K562 (cell line): Measurements from ENCODE around the gene C16orf90. TPM values are rescaled to one million over a fixed set of nuclear protein-coding genes. Genes with fewer than 3 reads are reported as not detected.

Experiments
- CBFB ChIP-seq: sonication (generic); formaldehyde crosslinking; IDR thresholded peaks from 2 replicates; pipeline ENCODE4 v1.4.0; 2020; ENCODE audit warnings: mild to moderate bottlenecking, missing genetic modification reagents
- DIDO1 ChIP-seq: fragments of 450-650 bp; IDR thresholded peaks from 2 replicates; pipeline ENCODE4 v1.6.1; 2016; ENCODE audit warnings: low read depth, missing biosample characterization, missing genetic modification characterization
- FOXJ3 ChIP-seq: sonication (generic); formaldehyde crosslinking; IDR thresholded peaks from 2 replicates; pipeline ENCODE4 v1.4.0; 2020; ENCODE audit warnings: mild to moderate bottlenecking, missing genetic modification reagents
- IFI16 ChIP-seq: fragments of 250-450 bp; sonication (Bioruptor Pico); IDR thresholded peaks from 2 replicates; pipeline ENCODE4 v2.1.2; 2022; ENCODE audit warnings: mild to moderate bottlenecking, inconsistent platforms
- KAT8 ChIP-seq: fragments of 450-650 bp; IDR thresholded peaks from 2 replicates; pipeline ENCODE4 v1.6.1; 2016; ENCODE audit warnings: low read depth, mild to moderate bottlenecking
- MEF2A ChIP-seq: IDR thresholded peaks from 2 replicates; pipeline ENCODE4 v1.6.1; 2011; ENCODE audit warnings: low read depth, mild to moderate bottlenecking, low read length, moderate library complexity; ENCODE audit not compliant: control insufficient read depth
- MTA3 ChIP-seq: fragments of 450-650 bp; formaldehyde crosslinking; IDR thresholded peaks from 2 replicates; pipeline ENCODE4 v1.6.1; 2017; ENCODE audit warnings: mild to moderate bottlenecking, borderline replicate concordance
- NFXL1 ChIP-seq: fragments of 450-650 bp; formaldehyde crosslinking; IDR thresholded peaks from 2 replicates; pipeline ENCODE4 v1.4.0; 2021; ENCODE audit warnings: mild to moderate bottlenecking
- NR1H2 ChIP-seq: sonication (generic); formaldehyde crosslinking; IDR thresholded peaks from 2 replicates; pipeline ENCODE4 v1.4.0; 2020; ENCODE audit warnings: mild to moderate bottlenecking, missing genetic modification reagents
- PHB2 ChIP-seq: fragments of 450-650 bp; IDR thresholded peaks from 2 replicates; pipeline ENCODE4 v1.6.1; 2017; ENCODE audit warnings: low read depth
- RBBP5 ChIP-seq: fragments of 200-600 bp; sonication (generic); IDR thresholded peaks from 2 replicates; pipeline ENCODE4 v1.6.1; 2012; ENCODE audit warnings: borderline replicate concordance, mild to moderate bottlenecking, low read length, control low read depth, inconsistent platforms; ENCODE audit not compliant: insufficient read depth, poor library complexity, severe bottlenecking
- RFX5 ChIP-seq: IDR thresholded peaks from 2 replicates; pipeline ENCODE4 v1.6.1; 2011; ENCODE audit warnings: low read depth, mild to moderate bottlenecking, improper control_type of control experiment, low read length
- TBL1XR1 ChIP-seq, 2 experiments: IDR thresholded peaks; 2 replicates each; pipeline ENCODE4 v1.6.1; 2012; ENCODE audit warnings: improper control_type of control experiment in 2 of 2, low read length in 2 of 2, mild to moderate bottlenecking in 1 of 2
- TGIF2 ChIP-seq: sonication (generic); formaldehyde crosslinking; IDR thresholded peaks from 2 replicates; pipeline ENCODE4 v1.8.1; 2022; ENCODE audit warnings: mild to moderate bottlenecking, missing genetic modification reagents, moderate library complexity
- U2AF2 ChIP-seq: fragments of 200-400 bp; formaldehyde crosslinking; optimal IDR thresholded peaks from 2 replicates; pipeline ENCODE3; 2017; ENCODE audit warnings: low read depth, mild to moderate bottlenecking, low read length
- ZFX ChIP-seq: sonication (generic); formaldehyde crosslinking; IDR thresholded peaks from 2 replicates; pipeline ENCODE4 v1.8.0; 2022; ENCODE audit warnings: mild to moderate bottlenecking, missing genetic modification reagents, moderate library complexity
- ZNF431 ChIP-seq: sonication (generic); formaldehyde crosslinking; IDR thresholded peaks from 2 replicates; pipeline ENCODE4 v1.8.0; 2022; ENCODE audit warnings: mild to moderate bottlenecking, missing genetic modification reagents
- ZNF584 ChIP-seq: fragments of 200-800 bp; sonication (Bioruptor generic); IDR thresholded peaks from 2 replicates; pipeline ENCODE4 v1.6.1; 2016; ENCODE audit warnings: low read depth, mild to moderate bottlenecking, missing genetic modification characterization, missing compliant biosample characterization
- ZNF699 ChIP-seq: fragments of 250-450 bp; sonication (Bioruptor Pico); IDR thresholded peaks from 2 replicates; pipeline ENCODE4 v1.8.0; 2021; ENCODE audit warnings: mild to moderate bottlenecking, moderate library complexity; ENCODE audit not compliant: insufficient replicate concordance
- ZNF785 ChIP-seq: fragments of 250-450 bp; sonication (Bioruptor Pico); IDR thresholded peaks from 2 replicates; pipeline ENCODE4 v1.4.0; 2020; ENCODE audit warnings: mild to moderate bottlenecking
- polyA plus RNA-seq, 8 experiments: library from polyadenylated mRNA; depleted of rRNA in 4 of 8; stranded (reverse) in 5 of 8; unstranded in 3 of 8; fragments of >200 nt; fragmentation: Nextera tagmentation in 2 of 8; fragmentation: Illumina TruSeq in 1 of 8; extraction: Ambion mirVana in 2 of 8; extraction: Trizol in 1 of 8; gene quantifications; 2 replicates each; pipeline versions ENCODE4 v1.2.1 to v1.2.3, GENCODE V29; 2011 to 2014; ENCODE audit warnings: inconsistent platforms in 1 of 8, missing spikeins in 1 of 8
- total RNA-seq, 7 experiments: library from RNA; depleted of rRNA in 6 of 7; stranded (reverse); fragments of >200 nt in 6 of 7; fragmentation: Illumina TruSeq in 2 of 7; extraction: Trizol in 2 of 7; gene quantifications; 2 replicates each; pipeline versions ENCODE4 v1.2.1 to v1.2.3, GENCODE V29; 2011 to 2021; ENCODE audit warnings: low replicate concordance in 1 of 7
- TF ChIP-seq, protein P1 (sequence below): sonication (generic); formaldehyde crosslinking; IDR thresholded peaks from 2 replicates; pipeline ENCODE4 v1.8.0; 2022; ENCODE audit warnings: missing genetic modification reagents, mild to moderate bottlenecking, moderate library complexity, borderline replicate concordance
- TF ChIP-seq, protein P2 (sequence below): conservative IDR thresholded peaks from 2 replicates; pipeline ENCODE4 v1.6.1; 2011; ENCODE audit warnings: low read depth, mild to moderate bottlenecking, low read length; ENCODE audit not compliant: control insufficient read depth
- TF ChIP-seq, protein P3 (sequence below): fragments of 450-650 bp; IDR thresholded peaks from one replicate; pipeline ENCODE4 v1.6.1; 2018; ENCODE audit warnings: mild to moderate bottlenecking, moderate library complexity; ENCODE audit not compliant: partially characterized antibody
- TF ChIP-seq, protein P4 (sequence below): sonication (generic); formaldehyde crosslinking; IDR thresholded peaks from 2 replicates; pipeline ENCODE4 v1.8.1; 2023; ENCODE audit warnings: mild to moderate bottlenecking, missing genetic modification reagents, moderate library complexity

C16orf90 gene
- total and polyA plus RNA-seq, 9 of the 15 experiments (the other 6 are each of a cell fraction or from before 2014, with no cell fraction given): not detected

DNA sequence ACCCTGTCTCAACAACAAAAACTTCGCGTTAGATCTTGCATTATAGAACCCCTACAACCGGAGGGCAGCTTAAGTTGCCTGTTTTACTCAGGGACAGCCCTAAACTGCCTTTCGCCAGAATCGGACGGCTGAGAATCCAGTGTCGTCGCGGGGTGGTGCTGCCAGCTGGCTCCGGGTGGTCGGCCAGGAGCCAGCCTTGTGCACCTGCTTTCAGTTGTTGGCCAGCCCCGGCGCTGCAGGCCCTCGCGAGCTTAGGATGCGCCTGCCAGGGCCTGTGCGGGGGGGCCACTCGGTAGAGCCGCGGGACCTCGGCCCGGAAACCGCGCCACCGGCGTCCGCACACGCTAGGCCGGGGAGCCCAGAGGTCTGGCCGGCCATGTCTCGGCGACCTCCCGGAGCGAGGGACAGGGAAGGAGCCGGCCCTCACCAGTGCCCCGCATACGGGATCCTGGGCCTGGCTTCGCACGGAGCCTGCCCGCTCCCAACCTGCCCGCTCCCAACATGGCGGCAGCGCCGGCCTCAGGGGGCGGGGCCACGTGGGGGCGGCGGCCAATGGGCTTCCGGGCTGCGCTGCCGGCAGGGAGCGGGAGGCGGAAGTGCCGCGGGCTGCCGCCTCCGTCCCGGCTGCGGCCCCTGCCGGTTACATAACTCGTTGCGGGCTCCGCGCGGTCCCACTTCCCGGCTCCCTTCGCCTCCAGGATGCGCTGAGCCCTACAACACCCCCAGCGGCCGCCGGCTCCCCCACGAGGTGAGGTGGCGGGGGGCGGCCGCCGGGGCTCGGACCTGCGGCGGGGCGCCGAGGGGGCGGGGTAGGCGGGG is 37.6 kb downstream of the C16orf90 start (continued):
- TF ChIP-seq, protein P1, sequence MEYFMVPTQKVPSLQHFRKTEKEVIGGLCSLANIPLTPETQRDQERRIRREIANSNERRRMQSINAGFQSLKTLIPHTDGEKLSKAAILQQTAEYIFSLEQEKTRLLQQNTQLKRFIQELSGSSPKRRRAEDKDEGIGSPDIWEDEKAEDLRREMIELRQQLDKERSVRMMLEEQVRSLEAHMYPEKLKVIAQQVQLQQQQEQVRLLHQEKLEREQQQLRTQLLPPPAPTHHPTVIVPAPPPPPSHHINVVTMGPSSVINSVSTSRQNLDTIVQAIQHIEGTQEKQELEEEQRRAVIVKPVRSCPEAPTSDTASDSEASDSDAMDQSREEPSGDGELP (CRISPR knock-in tag): peak; percentile 59; the same call in 1 of the 2 replicates
- no peak for TF ChIP-seq TBL1XR1 (IDR thresholded peaks at IDR 0.05; ENCODE audit: low read length in 2 of 2)
- TF ChIP-seq TGIF2 (CRISPR knock-in tag): no peak
- peak; percentile 93 for TF ChIP-seq ZNF785 (CRISPR knock-in tag)
- TF ChIP-seq RFX5: no peak
- no peak for TF ChIP-seq DIDO1 (tag)
- TF ChIP-seq KAT8: no peak
- TF ChIP-seq U2AF2: no peak
- TF ChIP-seq, protein P2, sequence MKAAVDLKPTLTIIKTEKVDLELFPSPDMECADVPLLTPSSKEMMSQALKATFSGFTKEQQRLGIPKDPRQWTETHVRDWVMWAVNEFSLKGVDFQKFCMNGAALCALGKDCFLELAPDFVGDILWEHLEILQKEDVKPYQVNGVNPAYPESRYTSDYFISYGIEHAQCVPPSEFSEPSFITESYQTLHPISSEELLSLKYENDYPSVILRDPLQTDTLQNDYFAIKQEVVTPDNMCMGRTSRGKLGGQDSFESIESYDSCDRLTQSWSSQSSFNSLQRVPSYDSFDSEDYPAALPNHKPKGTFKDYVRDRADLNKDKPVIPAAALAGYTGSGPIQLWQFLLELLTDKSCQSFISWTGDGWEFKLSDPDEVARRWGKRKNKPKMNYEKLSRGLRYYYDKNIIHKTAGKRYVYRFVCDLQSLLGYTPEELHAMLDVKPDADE: peak; percentile 50; the same call in 1 of the 2 replicates
- TF ChIP-seq MTA3: peak; percentile 71; the same call in 1 of the 2 replicates
- TF ChIP-seq, protein P3, sequence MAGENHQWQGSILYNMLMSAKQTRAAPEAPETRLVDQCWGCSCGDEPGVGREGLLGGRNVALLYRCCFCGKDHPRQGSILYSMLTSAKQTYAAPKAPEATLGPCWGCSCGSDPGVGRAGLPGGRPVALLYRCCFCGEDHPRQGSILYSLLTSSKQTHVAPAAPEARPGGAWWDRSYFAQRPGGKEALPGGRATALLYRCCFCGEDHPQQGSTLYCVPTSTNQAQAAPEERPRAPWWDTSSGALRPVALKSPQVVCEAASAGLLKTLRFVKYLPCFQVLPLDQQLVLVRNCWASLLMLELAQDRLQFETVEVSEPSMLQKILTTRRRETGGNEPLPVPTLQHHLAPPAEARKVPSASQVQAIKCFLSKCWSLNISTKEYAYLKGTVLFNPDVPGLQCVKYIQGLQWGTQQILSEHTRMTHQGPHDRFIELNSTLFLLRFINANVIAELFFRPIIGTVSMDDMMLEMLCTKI: no peak
- TF ChIP-seq NFXL1 (CRISPR knock-in tag): no peak
- TF ChIP-seq, protein P4, sequence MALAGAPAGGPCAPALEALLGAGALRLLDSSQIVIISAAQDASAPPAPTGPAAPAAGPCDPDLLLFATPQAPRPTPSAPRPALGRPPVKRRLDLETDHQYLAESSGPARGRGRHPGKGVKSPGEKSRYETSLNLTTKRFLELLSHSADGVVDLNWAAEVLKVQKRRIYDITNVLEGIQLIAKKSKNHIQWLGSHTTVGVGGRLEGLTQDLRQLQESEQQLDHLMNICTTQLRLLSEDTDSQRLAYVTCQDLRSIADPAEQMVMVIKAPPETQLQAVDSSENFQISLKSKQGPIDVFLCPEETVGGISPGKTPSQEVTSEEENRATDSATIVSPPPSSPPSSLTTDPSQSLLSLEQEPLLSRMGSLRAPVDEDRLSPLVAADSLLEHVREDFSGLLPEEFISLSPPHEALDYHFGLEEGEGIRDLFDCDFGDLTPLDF: peak; percentile 45; the same call in 1 of the 2 replicates
- no peak for TF ChIP-seq NR1H2 (CRISPR knock-in tag)
- peak; percentile 77 for TF ChIP-seq RBBP5
- no peak for TF ChIP-seq ZNF584 (CRISPR knock-in tag)
- TF ChIP-seq MEF2A: no peak
- no peak for TF ChIP-seq PHB2
- TF ChIP-seq ZNF699 (CRISPR knock-in tag): no peak
- no peak for TF ChIP-seq CBFB
- no peak for TF ChIP-seq IFI16 (CRISPR knock-in tag)
- TF ChIP-seq ZNF431: peak; percentile 59; the same call in 1 of the 2 replicates
- TF ChIP-seq FOXJ3: no peak
- TF ChIP-seq ZFX: peak; percentile 99
